ENCODE measurements around the gene PC. TPM values are rescaled to one million over a fixed set of nuclear protein-coding genes. Genes with fewer than 3 reads are reported as not detected.

PC gene
- total and polyA plus RNA-seq, 2 donors (not counting 3 experiments of a cell fraction or from before 2014, with no cell fraction given): 5.5 to 17.5 TPM

DNA sequence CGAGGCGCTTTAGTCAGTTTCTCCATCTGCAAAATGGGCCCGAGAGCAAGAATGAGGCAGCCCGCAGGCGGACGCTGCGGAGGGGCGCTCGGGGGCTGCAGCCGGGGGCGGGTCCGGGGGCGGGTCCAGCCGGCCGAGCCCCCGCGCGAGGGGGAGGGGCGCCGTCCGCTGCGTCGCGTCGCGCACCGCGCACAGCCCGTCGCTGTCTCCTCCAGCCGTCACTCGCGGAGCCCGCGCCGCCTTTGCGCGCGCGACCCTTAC is 282 bp downstream of the PC start:
- Histone ChIP-seq H3K27me3 (ENCODE audit: control insufficient read depth in 2 of 2, insufficient read depth in 2 of 2, low read length in 2 of 2) (no peaks in the 10 kb centered on the region), H3K9me3 (replicated peaks; ENCODE audit: control insufficient read depth, insufficient read depth, low read length) (no peaks in the 10 kb centered on the region), H4K20me1 (replicated peaks; ENCODE audit: control insufficient read depth, extremely low read depth, insufficient read depth, low read length) (no peaks in the 10 kb centered on the region), H2AFZ (ENCODE audit: low read depth, low read length) (peak overlapping the region; percentile 95), H3K9me1 (replicated peaks; ENCODE audit: control insufficient read depth, extremely low read depth, insufficient read depth, low read length) (no peaks in the 10 kb centered on the region), H3K79me2 (ENCODE audit: control insufficient read depth, insufficient read depth, low read length) (no peaks in the 10 kb centered on the region), H3K4me3 (replicated peaks in 1 of 3; ENCODE audit: insufficient read depth in 1 of 3, low read depth in 1 of 3, low read length in 3 of 3) (peak overlapping the region; percentile 27 to 73 (median 55)), H3K9ac (replicated peaks; ENCODE audit: extremely low read depth, insufficient read depth, low read length) (peak overlapping the region; percentile 20), H3K36me3 (ENCODE audit: control insufficient read depth in 2 of 2, extremely low read depth in 1 of 2, insufficient read depth in 2 of 2, low read length in 2 of 2) (no peaks in the 10 kb centered on the region), H3K27ac (ENCODE audit: insufficient read depth, low read depth, low read length) (no peak overlapping the region), H3K4me1 (ENCODE audit: control insufficient read depth, extremely low read depth, insufficient read depth, low read length) (peaks cover 4% of the 10 kb centered on the region), H3K4me2 (ENCODE audit: insufficient read depth, low read length) (peak overlapping the region; percentile 73)
- intact Hi-C loops (cut with micrococcal nuclease) (loop anchor here (1.0 to 2.0 kb wide), 2 partner anchors 10 to 101 kb away; partner anchors contain the start of gene LRFN4), dilution Hi-C loops (cut with MboI; ENCODE audit: extremely low pct_ligation_motif_present, low sequenced_read_pairs) (no loop called here)
- no TSS peak for BruUV-seq (replicated peaks)
- DNase-seq (ENCODE audit: low read depth, low spot score): no peak
- FAIRE-seq: no peak
- no peak for TF ChIP-seq JUN (IDR thresholded peaks at IDR 0.05; ENCODE audit: borderline replicate concordance, insufficient read depth, insufficient read length, low read depth)
- TF ChIP-seq POLR2AphosphoS5 (IDR thresholded peaks at IDR 0.05; ENCODE audit: insufficient read depth, low read depth, low read length): no peak
- TF ChIP-seq MYC (IDR thresholded peaks at IDR 0.05; ENCODE audit: low read depth, low read length): no peak
- no peak for TF ChIP-seq FOS (IDR thresholded peaks at IDR 0.05; ENCODE audit: borderline replicate concordance, insufficient read depth, low read length)
- peak; percentile 54 for TF ChIP-seq POLR2A (IDR thresholded peaks at IDR 0.05; ENCODE audit: low read depth, low read length)
- no peak for TF ChIP-seq GATA2 (IDR thresholded peaks at IDR 0.05; ENCODE audit: insufficient read depth, insufficient read length, low read depth, low read length)
- TF ChIP-seq EZH2 (IDR thresholded peaks at IDR 0.05; ENCODE audit: borderline replicate concordance, low read depth, low read length, severe bottlenecking): no peak
- ChIA-PET CTCF (interaction anchor here (1.2 to 3.2 kb wide), 6 partner anchors 10 to 94 kb away, joined by 3 to 23 read pairs (median 4); partner anchors contain the start of gene C11orf86), POLR2A (no interaction called here)

DNA sequence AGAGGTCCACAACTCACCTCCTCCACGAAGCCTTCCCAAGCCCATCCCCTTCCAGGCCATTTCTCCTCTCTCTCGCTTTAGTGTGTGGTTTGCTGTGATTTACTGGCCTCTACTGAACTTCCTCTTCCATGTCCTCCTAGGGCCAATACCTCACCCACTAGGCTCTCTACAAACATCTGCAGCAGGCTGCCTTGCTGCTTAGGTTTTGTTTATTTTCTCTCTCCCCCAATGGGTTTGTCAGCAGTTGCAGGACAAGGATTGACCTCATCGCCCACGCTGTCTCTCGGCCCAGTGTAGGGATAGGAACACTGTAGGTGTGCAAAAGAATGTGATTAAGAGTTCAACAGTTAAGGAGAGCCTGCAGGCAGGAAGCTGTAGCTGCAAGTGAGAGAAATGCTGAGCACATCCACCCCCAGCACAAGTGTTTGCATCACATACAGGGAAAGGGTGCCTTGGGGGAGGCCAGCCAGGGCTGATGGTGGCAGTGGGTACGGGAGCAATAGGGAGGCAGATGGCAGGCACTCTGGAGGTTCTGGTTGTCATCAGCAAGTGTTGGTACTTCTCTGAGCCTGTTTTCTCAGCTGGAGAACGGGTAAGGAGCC is 1.4 kb downstream of the PC start:
- BruUV-seq (replicated peaks): TSS peak; percentile 22
- H3K79me2 ChIP-seq (ENCODE audit: control insufficient read depth, insufficient read depth, low read length): no peaks in the 10 kb centered on the region
- H2AFZ ChIP-seq (ENCODE audit: low read depth, low read length): no peak overlapping the region
- TF ChIP-seq GATA2 (IDR thresholded peaks at IDR 0.05; ENCODE audit: insufficient read depth, insufficient read length, low read depth, low read length): no peak
- no peak for TF ChIP-seq JUN (IDR thresholded peaks at IDR 0.05; ENCODE audit: borderline replicate concordance, insufficient read depth, insufficient read length, low read depth)
- TF ChIP-seq, protein P1, sequence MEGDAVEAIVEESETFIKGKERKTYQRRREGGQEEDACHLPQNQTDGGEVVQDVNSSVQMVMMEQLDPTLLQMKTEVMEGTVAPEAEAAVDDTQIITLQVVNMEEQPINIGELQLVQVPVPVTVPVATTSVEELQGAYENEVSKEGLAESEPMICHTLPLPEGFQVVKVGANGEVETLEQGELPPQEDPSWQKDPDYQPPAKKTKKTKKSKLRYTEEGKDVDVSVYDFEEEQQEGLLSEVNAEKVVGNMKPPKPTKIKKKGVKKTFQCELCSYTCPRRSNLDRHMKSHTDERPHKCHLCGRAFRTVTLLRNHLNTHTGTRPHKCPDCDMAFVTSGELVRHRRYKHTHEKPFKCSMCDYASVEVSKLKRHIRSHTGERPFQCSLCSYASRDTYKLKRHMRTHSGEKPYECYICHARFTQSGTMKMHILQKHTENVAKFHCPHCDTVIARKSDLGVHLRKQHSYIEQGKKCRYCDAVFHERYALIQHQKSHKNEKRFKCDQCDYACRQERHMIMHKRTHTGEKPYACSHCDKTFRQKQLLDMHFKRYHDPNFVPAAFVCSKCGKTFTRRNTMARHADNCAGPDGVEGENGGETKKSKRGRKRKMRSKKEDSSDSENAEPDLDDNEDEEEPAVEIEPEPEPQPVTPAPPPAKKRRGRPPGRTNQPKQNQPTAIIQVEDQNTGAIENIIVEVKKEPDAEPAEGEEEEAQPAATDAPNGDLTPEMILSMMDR (IDR thresholded peaks at IDR 0.05; ENCODE audit: extremely low read depth in 1 of 2, insufficient read depth in 1 of 2, low read depth in 1 of 2, low read length in 2 of 2): no peak
- no peak for TF ChIP-seq MYC (IDR thresholded peaks at IDR 0.05; ENCODE audit: low read depth, low read length)
- no peak for TF ChIP-seq POLR2AphosphoS5 (IDR thresholded peaks at IDR 0.05; ENCODE audit: insufficient read depth, low read depth, low read length)
- no peak for TF ChIP-seq EZH2 (IDR thresholded peaks at IDR 0.05; ENCODE audit: borderline replicate concordance, low read depth, low read length, severe bottlenecking)
- TF ChIP-seq FOS (IDR thresholded peaks at IDR 0.05; ENCODE audit: borderline replicate concordance, insufficient read depth, low read length): no peak
- TF ChIP-seq, protein P2, sequence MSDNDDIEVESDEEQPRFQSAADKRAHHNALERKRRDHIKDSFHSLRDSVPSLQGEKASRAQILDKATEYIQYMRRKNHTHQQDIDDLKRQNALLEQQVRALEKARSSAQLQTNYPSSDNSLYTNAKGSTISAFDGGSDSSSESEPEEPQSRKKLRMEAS (IDR thresholded peaks at IDR 0.05; ENCODE audit: insufficient read depth, insufficient read length): no peak
- TF ChIP-seq POLR2A (IDR thresholded peaks at IDR 0.05; ENCODE audit: low read depth, low read length): no peak
- no peak overlapping the region for H3K4me2 ChIP-seq (ENCODE audit: insufficient read depth, low read length)
- no peak overlapping the region for H3K9ac ChIP-seq (replicated peaks; ENCODE audit: extremely low read depth, insufficient read depth, low read length)
- ChIA-PET POLR2A (no interaction called here), CTCF (interaction anchor here (0.7 to 3.2 kb wide), 4 partner anchors 9 to 115 kb away, joined by 3 to 23 read pairs (median 4); partner anchors contain the start of gene C11orf86)
- no peaks in the 10 kb centered on the region for H3K9me1 ChIP-seq (replicated peaks; ENCODE audit: control insufficient read depth, extremely low read depth, insufficient read depth, low read length)
- intact Hi-C loops (cut with micrococcal nuclease) (no loop called here), dilution Hi-C loops (cut with MboI; ENCODE audit: extremely low pct_ligation_motif_present, low sequenced_read_pairs) (no loop called here)
- DNase-seq (ENCODE audit: low read depth, low spot score) (no peak), FAIRE-seq (no peak)
- no peak overlapping the region for H3K27ac ChIP-seq (ENCODE audit: insufficient read depth, low read depth, low read length)
- H3K4me1 ChIP-seq (ENCODE audit: control insufficient read depth, extremely low read depth, insufficient read depth, low read length): peaks cover 4% of the 10 kb centered on the region
- H3K36me3 ChIP-seq (ENCODE audit: control insufficient read depth in 2 of 2, extremely low read depth in 1 of 2, insufficient read depth in 2 of 2, low read length in 2 of 2): no peaks in the 10 kb centered on the region
- H3K9me3 ChIP-seq (replicated peaks; ENCODE audit: control insufficient read depth, insufficient read depth, low read length): no peaks in the 10 kb centered on the region
- no peak overlapping the region for H3K4me3 ChIP-seq (replicated peaks in 1 of 3; ENCODE audit: insufficient read depth in 1 of 3, low read depth in 1 of 3, low read length in 3 of 3)
- H4K20me1 ChIP-seq (replicated peaks; ENCODE audit: control insufficient read depth, extremely low read depth, insufficient read depth, low read length): no peaks in the 10 kb centered on the region
- no peaks in the 10 kb centered on the region for H3K27me3 ChIP-seq (ENCODE audit: control insufficient read depth in 2 of 2, insufficient read depth in 2 of 2, low read length in 2 of 2)

All from endothelial cell of umbilical vein (primary cell).